Kidney tubule cell (primary cell): Measurements from ENCODE around the gene ANXA3.
A peak's percentile ranks its signal among the peaks of the same experiment; 100 is the strongest.

ENCODE experiments used
- DNase-seq: peaks from one replicate; pipeline ENCODE4 v3.0.0-alpha.2; 2018; ENCODE audit warnings: low spot score

ANXA3 gene

DNA sequence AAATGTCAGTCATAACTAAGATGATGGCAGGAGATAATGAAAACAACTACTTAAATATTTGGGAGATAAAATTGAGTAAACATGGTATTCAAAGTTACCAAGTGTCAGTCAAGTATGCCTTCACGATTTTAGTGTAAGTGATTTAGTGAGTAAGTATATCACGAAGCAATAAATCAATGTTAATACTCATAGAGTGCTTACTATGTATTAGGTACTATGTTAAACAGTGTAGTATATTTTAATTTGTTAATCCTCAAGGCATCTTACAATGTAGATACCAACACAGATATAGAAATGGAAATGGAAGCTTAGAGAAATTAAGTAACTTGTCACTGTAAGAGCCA lies 59.6 kb downstream of the ANXA3 start:
- DNase-seq = no peak

DNA sequence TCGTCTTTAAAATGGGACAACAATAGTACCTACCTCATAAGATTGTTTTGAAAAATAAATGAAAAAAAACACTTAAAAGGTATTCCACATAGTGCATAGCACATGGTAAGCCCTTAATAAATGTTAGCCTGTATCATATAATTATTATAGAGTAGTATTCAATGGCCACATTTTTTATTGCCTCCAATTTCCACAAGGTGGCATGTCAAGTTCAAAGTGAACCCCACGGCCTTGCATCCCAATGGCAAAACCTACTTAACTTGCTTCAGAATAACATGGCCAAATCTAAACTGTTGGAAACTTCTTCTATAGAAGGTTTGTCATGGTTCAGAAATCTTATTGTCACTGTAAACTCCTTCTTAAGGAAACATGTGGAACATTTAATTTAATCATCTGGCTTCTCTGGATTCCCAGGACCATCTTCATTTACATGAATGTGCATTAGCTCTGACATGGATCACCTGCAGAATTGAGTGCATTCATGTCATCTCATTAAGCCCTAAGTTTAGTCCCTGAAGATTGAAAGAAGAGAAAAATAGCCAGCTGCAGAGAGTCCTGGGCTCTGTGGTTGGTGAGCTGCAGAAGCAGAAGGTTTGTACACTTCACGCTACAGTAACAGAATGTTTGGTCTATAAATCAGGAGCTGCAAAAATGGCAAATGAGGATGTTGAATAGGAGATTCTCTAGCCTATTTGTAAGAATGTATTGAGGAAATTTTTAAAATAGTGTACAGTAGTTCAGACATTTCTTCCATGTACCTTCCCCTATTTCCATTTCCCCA lies 61.0 kb downstream of the ANXA3 start:
- peak; percentile 49 for DNase-seq

DNA sequence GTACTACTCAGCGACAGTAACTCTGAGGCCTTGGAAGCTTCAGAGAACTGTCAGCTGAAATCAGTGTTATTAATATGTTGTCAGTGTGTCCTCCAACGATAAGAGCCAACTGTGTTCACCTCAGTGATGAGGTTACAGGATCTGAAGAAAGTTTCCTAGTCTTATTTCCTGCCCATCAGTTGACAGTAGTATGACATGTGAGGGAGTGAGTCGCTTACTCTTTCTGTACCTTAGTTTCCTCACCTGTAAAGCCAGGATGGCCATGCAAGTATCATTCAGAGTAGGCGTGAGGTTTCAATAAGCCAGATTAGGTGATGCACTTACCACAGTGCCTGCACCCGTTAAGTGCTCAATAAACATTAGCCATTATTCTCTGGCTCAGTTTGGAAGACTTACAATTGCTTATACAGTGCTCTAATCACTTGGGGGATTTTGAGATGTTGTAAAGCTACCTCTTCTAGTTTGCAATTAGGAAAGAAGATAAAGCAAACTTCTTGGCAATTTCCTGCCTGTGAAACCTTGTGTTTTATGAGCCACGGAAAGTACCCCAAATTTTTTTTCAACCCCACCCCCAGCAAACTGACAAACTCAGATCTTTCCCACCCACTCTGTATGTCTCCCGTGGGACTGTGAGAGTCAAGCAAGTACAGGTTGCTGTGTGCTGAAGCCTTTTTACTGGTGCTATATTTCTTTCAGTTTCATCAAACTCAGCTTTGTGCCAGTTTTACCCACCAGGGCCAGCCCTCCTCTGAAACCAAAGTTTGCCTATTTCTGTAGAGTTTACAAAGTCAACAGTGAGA lies 62.2 kb downstream of the ANXA3 start:
- DNase-seq = no peak

DNA sequence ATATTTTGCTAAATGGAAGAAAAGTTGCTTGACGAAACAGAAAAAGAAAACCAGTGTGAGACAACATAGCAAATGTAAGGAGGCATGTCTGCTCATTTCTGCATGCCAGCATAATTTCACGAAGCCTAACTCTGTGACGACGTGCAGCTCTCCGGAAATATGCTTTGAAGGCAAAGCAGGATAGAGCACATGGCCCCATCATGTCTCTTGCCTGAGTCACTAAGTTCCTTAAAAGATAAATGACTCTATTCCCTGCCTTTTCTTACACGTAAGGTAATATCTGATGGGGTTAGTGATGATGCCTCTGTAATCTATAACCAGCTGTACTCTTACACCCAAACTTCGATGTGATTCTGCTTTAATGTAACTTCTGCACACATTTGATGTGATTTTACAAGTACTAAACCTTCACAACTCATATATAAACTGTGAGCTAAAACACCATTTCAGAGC lies 64.5 kb downstream of the ANXA3 start:
- DNase-seq = peak; percentile 43

DNA sequence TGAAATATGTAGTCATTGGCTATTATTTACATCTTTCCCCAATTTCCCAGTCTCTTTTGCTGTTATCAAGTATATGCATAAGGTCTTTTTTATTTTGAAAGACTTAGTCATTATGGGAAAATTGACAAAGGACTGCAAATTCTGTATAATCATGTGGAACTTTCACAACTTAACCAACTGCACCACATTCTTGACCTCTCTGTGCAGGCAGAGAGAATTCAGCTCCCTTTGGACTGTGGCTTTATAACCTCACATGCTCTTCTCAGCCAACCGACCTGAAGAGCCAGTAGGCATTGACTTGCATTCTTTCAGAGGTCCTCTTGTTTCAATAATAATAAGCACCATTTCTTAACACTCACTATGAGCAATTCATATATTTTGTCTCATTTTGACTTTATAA lies 66.9 kb downstream of the ANXA3 start:
- DNase-seq = no peak

DNA sequence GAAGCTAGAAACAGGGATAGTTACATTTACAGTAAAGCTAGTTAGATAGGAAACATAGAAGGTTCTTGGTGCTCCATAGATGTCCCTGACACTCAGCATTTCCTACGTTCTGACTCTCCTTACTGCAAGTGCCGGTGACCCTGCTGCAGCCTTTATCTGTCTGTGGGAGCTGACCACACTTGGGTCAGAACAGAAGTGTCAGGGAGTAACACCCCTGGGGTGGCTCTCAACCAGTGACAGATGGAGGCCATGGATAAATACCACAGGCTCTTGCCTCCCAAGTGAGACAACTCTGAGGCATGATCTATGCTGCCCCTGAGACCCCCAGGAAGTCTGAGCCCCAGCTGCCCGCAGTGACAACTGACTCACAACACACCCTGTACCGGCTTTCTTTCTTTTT lies 69.8 kb downstream of the ANXA3 start:
- no peak for DNase-seq

DNA sequence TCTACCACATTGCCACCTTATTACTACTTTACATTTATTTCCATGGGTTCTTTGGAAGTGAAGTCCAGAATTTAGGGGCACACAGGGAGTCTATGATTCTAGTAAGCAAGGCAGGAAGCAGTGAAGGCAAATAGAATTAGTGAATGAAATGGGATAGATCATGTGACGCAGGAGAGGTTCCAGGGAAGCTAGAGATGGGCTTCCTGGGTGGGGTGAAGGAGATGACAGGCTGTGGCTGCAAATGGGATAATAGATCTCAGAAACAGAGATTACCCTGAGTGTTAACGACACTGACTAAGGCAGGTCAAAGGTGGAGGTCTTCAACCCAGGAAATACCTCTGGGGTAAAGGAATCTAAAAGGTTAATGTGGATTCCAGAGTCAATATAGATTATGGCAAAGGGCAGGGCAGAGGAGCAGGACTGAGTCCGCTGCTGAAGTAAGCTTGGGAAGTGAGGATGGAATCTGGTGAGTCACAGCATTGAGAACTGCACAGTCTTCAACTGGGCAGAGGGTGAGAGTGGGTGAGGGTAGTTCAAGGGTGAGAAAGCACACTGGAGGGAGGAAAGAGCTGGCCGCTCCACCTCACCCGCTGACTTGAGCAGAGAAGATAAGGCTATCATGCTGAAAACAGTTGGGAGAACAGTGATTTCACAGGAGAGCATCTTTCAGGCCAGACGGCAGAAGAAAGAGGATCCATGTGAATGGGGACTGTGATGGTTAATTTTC lies 70.8 kb downstream of the ANXA3 start:
- DNase-seq = peak; percentile 85

DNA sequence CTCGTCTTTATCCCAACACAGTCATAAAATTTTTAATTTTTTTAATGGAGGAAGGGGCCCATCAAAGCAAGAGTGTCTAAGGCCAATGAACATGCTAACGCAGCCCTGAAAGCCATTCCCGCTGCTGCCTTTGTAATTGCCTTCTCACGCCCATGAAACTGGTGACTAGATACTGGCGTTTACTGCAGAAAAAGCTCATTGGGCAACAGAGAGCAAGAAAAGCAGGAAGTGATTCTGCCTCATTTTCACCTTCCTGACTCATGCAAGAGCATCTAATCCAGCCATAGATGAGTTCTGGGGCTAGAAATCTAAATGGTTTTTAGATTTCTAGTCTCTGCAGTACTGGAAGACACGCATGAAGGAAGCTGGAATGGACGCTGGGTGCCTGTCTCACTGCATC lies 72.5 kb downstream of the ANXA3 start:
- peak; percentile 80 for DNase-seq

DNA sequence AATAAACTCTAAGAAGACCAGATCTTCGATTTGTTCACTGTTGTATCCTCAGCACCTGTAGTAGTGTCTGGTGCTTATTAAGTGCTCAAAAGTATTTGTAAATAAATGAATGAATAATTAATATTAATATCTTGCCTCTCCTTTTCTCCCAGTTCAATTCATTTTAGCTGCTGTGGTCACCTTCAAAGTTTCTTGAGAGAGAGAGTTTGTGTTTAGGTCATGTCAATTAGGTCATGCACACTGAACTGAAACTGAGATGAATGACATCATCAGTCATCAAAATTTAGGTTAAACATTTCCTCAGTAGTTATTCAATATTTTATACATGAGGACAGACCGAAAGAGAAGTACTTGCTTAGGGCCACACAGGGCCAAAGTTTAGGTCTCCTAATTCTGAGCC lies 73.5 kb downstream of the ANXA3 start:
- peak; percentile 77 for DNase-seq

DNA sequence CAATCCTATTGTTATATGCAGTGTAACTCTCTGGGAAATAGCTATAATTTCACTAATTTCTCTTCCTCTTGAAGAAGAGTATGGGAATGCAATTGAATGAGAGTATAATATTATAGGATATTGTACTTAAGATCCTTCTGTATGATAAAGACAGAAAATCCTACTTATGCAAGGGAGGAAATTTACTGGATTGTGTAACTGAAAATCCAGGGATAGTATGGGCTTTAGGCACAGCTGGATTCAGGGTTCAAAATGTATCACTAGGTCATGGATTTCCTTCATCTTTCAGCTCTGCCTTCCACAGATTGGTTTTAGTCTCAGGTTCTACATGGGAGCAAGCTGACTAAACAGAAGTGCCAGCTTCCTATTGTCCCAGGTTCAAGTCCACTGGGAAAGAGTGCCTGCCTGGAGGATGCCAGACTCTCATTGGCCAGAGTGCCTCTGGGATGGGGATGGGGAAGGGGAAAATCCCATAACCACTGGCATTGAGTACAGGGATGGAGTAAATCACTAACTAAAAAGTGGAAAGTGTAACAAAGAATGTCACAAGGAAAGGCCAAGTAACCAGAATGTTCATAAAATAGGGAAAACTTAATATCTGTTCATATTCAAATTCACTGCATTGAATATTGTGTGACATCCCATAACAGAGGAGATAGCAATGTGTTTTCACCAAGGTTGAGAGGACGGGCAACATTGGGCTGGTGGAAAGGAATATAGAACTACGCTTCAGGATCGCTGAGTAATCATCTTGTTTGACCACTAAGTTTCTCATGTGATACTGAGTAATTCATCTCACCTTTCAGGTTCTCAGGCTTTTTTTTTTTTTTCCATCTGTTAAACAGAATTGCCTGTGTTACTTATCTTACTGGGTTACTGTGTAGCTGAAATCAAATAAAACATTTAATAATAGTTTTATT lies 75.7 kb downstream of the ANXA3 start:
- peak; percentile 89 for DNase-seq

DNA sequence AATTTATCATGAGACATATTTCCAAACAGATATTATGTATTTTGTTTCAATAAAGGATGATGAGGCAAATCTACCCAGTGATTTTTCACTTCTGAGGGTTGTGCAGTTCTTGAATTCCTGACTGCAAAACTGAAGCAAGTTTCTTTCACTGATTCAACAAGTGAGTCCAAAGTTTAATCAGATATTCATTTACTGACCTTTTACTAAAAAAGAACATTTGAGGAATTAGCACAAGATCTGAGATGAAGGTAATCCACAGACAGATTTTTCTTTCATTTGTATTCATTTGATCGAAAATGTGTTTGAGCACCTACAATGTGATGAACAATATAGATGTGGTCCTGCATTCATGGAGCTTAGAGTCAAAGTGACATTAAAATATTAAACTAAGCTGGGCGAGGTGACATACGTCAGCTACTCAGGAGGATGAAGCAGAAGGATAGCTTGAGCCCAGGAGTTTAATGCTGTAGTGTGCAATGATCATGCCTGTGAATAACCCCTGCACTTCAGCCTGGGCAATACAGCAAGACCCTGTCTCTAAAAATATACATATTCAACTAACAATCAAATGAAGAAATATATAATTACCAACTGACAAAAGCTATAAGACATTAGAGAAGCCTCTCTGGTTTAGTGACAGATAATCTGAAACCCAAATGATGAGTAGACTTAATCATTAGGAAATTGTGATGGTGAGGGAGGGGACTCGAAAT lies 76.6 kb downstream of the ANXA3 start:
- no peak for DNase-seq

DNA sequence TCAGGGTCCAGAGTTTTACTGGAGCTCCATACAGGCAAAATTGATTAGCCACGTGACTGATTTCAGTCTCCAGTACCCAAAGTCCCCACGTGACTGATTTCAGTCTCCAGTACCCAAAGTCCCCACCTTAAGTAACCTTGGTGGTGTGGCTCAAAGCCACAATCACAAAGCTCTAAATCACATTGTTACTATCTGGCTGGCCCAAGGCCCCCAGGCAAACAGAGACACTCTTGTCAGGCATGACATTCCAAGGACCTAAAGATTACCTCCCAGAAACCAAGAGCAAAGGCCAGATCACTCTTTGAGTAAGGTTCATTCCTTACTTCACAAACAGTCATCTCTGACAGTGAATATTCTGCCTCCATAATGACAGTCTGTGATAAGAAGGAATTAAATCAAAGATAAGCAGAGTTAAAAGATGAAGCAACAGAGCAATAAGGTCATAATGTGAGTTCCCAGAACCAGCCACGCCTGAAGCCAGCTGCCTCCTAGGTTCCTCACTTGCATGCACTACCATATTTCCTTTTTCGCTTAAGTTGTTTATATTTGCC lies 78.5 kb downstream of the ANXA3 start:
- peak; percentile 50 for DNase-seq

DNA sequence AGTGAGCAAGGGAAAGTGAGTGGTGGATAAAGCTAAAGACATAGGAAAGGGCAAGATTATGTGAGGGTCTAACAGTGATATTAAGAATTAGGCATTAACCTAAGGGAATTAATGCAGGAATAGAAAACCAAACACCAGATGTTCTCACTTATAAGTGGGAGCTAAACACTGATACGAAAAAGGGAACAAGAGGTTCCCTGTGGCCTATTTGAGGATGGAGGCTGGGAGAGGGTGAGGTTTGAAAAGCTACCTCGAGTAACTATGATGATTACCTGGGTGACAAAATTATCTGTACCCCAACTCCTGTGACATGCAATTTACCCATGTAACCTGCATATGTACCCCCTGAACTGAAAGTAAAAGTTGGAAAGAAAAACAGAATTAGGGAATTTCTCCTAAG lies 79.0 kb downstream of the ANXA3 start:
- DNase-seq = no peak

DNA sequence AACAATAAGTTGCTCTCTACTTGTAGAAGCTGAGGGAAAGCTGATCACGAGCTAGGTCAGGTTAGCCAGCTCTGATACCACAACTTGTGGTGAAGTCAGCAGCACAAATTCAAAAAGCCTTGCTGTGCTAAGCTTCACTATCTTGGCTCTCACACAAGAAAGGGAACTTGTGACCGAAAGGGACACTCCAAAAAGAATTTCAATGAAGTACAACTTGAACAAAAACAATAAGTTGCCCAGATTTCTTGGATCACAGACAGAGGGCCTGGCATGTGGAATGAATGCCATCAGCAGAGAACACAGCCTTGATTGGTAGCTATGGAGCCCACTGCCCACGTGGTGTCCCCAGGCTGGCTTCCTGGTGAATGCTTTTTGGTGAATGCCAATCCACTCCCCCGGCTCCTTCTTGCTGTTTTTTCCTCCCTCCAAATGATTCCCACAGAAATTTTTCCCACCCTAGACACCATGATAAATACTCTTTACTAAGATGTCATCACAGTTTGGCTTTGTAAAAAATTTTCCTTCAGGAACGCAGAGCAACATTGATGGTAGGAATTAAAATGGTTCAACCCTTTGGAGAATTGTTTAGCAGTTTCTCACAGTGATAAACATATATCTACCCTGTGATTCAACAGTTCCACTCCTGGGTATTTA lies 82.6 kb downstream of the ANXA3 start:
- no peak for DNase-seq

DNA sequence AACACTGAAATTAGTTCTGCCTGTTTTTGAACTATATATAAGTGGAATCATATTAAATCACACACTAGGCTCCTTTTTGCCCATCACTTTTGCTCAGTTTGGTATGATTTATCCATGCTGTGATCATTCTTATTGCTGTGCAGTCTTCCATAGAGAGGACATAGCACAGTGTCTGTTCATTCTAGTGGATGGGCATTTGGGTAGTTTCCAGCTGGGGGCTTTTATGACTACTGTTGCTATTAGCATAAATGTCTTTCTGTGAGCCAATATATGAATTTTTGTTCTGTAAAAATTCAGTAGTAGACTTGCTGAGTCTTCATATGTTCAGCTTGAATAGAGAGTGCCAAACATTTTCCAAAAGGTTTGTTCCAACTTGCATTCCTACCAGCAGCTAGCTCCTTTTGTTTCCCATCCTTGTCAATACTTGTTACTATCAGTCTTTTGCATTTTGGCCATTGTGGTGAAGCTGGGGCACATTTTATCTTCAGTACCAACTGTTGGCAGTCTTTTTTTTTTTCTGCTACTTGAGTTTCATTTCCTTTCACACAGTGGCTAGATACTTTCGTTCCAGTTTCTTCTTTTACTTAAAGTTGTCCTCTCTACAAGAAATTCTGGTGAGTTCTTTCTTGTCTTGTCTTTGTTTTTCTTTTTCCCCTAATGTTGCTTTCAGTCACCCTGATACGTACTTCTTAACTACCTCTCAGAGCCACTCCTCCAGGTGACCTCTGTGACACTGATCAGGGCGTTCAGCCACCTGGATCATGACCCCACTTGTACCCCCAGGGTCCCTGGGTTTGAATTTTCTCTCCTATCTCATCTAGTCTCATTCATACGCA lies 87.0 kb downstream of the ANXA3 start:
- DNase-seq = no peak

DNA sequence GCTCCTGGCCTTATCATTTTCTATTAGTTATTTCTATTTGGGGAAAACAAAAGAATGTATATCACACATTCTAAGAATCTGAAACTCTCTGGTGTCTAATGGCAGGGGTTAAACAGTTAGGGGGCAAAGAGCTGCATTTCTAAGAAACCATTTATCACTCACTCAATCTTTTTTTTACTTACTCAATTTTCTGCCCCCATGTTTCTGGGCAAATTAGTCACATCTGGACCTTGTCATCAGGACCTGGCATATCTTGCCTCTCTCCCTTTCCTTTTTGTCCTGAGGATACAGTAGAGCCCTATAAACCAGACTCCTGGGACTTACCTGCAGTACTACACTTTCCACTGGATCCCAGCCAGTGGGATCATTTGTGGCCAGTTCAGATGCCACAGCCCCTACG lies 89.1 kb downstream of the ANXA3 start:
- no peak for DNase-seq

DNA sequence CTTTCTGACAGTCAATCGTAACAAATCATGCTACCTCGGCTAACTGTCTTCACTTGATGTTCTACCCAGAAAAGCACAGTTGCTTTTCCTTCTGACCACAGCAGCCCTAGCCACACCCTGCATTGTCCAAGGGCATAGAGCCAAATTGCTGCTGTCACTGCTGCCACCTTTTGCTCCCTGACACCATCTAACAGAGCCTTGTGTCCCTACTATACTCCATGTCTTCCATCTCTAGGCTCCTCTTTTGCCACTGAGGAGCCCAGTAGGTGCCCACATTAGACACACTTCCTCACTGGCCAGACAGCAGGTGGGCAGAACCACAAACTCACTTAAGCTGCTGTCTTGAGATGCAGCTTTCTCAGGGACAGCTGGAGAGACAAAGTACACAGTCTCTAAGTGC lies 91.4 kb downstream of the ANXA3 start:
- no peak for DNase-seq

DNA sequence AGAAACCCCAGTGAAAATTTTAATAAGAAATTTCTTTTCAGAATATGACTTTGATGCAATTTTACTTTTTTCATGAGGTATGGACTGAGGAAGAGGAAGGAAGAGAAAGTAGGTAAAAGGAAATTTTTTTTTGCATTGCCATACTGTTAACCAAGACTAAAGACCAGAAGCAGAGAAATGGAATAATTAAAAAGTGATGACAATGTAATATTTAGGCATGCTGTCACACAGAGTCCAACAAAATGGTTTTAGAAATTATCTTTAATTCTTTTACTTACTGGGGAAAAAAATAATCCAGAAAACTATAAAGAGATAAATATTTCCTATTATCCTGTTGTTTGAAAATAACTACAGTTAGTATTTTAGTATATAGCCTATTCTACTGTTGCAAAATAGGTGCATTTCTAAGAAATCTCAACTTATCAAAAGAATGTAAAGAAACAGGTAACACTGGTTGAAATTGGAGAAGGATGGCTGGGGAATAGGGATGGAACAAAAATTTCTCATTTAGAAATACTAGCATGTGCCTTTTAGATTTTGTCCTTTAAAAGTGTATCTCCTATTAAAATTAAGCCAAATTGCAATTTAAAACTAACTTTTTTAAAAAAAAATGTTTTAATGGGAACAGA lies 92.6 kb downstream of the ANXA3 start:
- DNase-seq = no peak
